ENCODE results near the gene CERS2. TPM values are rescaled to one million over a fixed set of nuclear protein-coding genes. Genes with fewer than 3 reads are reported as not detected.

CERS2 gene
- 100 to 1,000 TPM in 2 of 9 donors, 10 to 100 TPM in 7; 51.7 to 113 (median 76.1) TPM for total RNA-seq
- 10 to 100 TPM; 72.0 to 94.1 TPM for polyA plus RNA-seq
- long read RNA-seq, donor 1, transcript CERS2-205 (11 exons, 2,505 nt) = major isoform, 67 of 92 reads
- long read RNA-seq, donor 1, partial matches to known transcripts = 6 of 92 reads
- long read RNA-seq, donor 1, other reads (novel, unspliced or antisense) = 15 of 92 reads
- long read RNA-seq, donor 2, transcript CERS2-201 (11 exons, 2,544 nt) = minor isoform, 5 of 149 reads
- long read RNA-seq, donor 2, transcript CERS2-205 (11 exons, 2,505 nt) = major isoform, 120 of 149 reads
- long read RNA-seq, donor 2, partial matches to known transcripts = 12 of 149 reads
- long read RNA-seq, donor 2, other reads (novel, unspliced or antisense) = 12 of 149 reads
- long read RNA-seq, donor 3, transcript CERS2-205 (11 exons, 2,505 nt) = major isoform, 68 of 96 reads
- long read RNA-seq, donor 3, transcript CERS2-201 (11 exons, 2,544 nt) = minor isoform, 9 of 96 reads
- long read RNA-seq, donor 3, partial matches to known transcripts = 9 of 96 reads
- long read RNA-seq, donor 3, other reads (novel, unspliced or antisense) = 10 of 96 reads

GRCh38 chr1:150974580-150975478 lies at the start of gene CERS2:
TSS of gene CERS2 (minus strand) at chr1:150974835. CDS start at chr1:150969090, 5,745 bp downstream.
- WGBS, 4 donors = 0 to 12% (median 4%) methylated on average over 14 to 106 of the region's 106 CpGs

GRCh38 chr1:151013518-151013917 lies 38.9 kb upstream of the CERS2 start:
- Histone ChIP-seq H3K9me3 (no peaks in the 10 kb centered on the region), H3K36me3 (peaks cover 0 to 23% (median 10%) of the 10 kb centered on the region in 9 donors), H3K4me3 (peak overlapping the region in 1 of 12 donors; percentile 11), H3K27me3 (no peaks in the 10 kb centered on the region), H3K4me1 (peaks cover 0 to 62% (median 39%) of the 10 kb centered on the region in 12 donors), H3K27ac (peak overlapping the region; percentile 57 to 97 (median 84))
- intact Hi-C loops (cut with DNase I) = no loop called here
- peak; percentile 79 to 86 (median 80) for ATAC-seq
- WGBS, 4 donors = 21 to 54% (median 37%) methylated on average over 2 of the region's 2 CpGs
- DNase-seq = peak in 4 of 5 donors; percentile 52 to 65 (median 63)
- TF ChIP-seq CTCF (IDR thresholded peaks at IDR 0.05) (peak in 3 of 12 donors; percentile 11 to 17 (median 13)), POLR2A (IDR thresholded peaks at IDR 0.05) (peak in 1 of 2 donors; percentile 43)

More at GRCh38 chr1:150974580-150975478, at the start of gene CERS2:
- no peak for TF ChIP-seq CTCF (IDR thresholded peaks at IDR 0.05)
- no peak for TF ChIP-seq POLR2A (IDR thresholded peaks at IDR 0.05)
- H3K4me3 ChIP-seq = peak within 1 kb of the TSS; percentile 75 to 99 (median 92)
- peaks cover 0 to 89% (median 47%) of the 10 kb centered on the region in 12 donors for H3K4me1 ChIP-seq
- no peaks in the 10 kb centered on the region for H3K36me3 ChIP-seq
- ATAC-seq = peak; percentile 25 to 75 (median 62)
- DNase-seq = peak; percentile 83 to 92 (median 89)
- H3K27me3 ChIP-seq = no peaks in the 10 kb centered on the region
- no peaks in the 10 kb centered on the region for H3K9me3 ChIP-seq
- peak within 1 kb of the TSS; percentile 91 to 99 (median 95) for H3K27ac ChIP-seq
- intact Hi-C loops (cut with DNase I) = loop anchor here in 3 of 10 donors (5.0 kb wide), 2 partner anchors 48 to 98 kb away; partner anchors contain the start of genes SETDB1 (in 3 of the 3) and ARNT (in 1 of the 3)

GRCh38 chr1:151012684-151013471 lies 38.2 kb upstream of the CERS2 start:
- WGBS, 4 donors = 81 to 86% (median 83%) methylated on average over 14 of the region's 14 CpGs
- Histone ChIP-seq H3K4me3 (peak overlapping the region in 1 of 12 donors; percentile 11), H3K27ac (peak overlapping the region; percentile 57 to 97 (median 84)), H3K27me3 (no peaks in the 10 kb centered on the region), H3K9me3 (no peaks in the 10 kb centered on the region), H3K4me1 (peaks cover 0 to 64% (median 41%) of the 10 kb centered on the region in 12 donors), H3K36me3 (peaks cover 0 to 17% (median 3%) of the 10 kb centered on the region in 9 donors)
- TF ChIP-seq CTCF (IDR thresholded peaks at IDR 0.05) (no peak), POLR2A (IDR thresholded peaks at IDR 0.05) (no peak)
- DNase-seq = peak in 2 of 5 donors; percentile 54 to 59
- intact Hi-C loops (cut with DNase I) = no loop called here
- ATAC-seq = peak; percentile 29 to 57 (median 50)

Data from heart left ventricle (tissue), 16 donors.